Hepatocyte (in vitro differentiated cells): ENCODE results near the gene BIN1. TPM values are rescaled to one million over a fixed set of nuclear protein-coding genes. Genes with fewer than 3 reads are reported as not detected.

Experiments used
- DNase-seq: peaks from one replicate; pipeline ENCODE4 v3.0.0-alpha.2; 2016; ENCODE audit warnings: low spot score
- H2AFZ ChIP-seq: fragments of 200-600 bp; sonication (generic); 2 replicates; pipeline ENCODE4 v1.6.0; 2016; ENCODE audit warnings: antibody characterized with exemption, mild to moderate bottlenecking
- H3K27ac ChIP-seq: fragments of 200-600 bp; sonication (generic); 2 replicates; pipeline ENCODE4 v1.5.1; 2016; ENCODE audit warnings: mild to moderate bottlenecking
- H3K27me3 ChIP-seq: fragments of 200-600 bp; sonication (generic); 2 replicates; pipeline ENCODE4 v1.6.1; 2016
- H3K36me3 ChIP-seq: fragments of 200-600 bp; sonication (generic); replicated peaks from 2 replicates; pipeline ENCODE4 v1.5.1; 2016; ENCODE audit warnings: low read depth; ENCODE audit not compliant: insufficient read depth
- H3K4me1 ChIP-seq: fragments of 200-600 bp; sonication (generic); 2 replicates; pipeline ENCODE4 v1.5.1; 2016; ENCODE audit warnings: mild to moderate bottlenecking, moderate library complexity; ENCODE audit not compliant: insufficient read depth
- H3K4me2 ChIP-seq: fragments of 200-600 bp; sonication (generic); 2 replicates; pipeline ENCODE4 v1.6.0; 2016
- H3K4me3 ChIP-seq: fragments of 200-600 bp; sonication (generic); 2 replicates; pipeline ENCODE4 v1.5.1; 2016; ENCODE audit warnings: mild to moderate bottlenecking
- H3K79me2 ChIP-seq: fragments of 200-600 bp; sonication (generic); 2 replicates; pipeline ENCODE4 v1.6.0; 2017; ENCODE audit warnings: mild to moderate bottlenecking
- H3K9me2 ChIP-seq: fragments of 200-600 bp; sonication (generic); replicated peaks from 2 replicates; pipeline ENCODE4 v1.6.0; 2017; ENCODE audit warnings: mild to moderate bottlenecking; ENCODE audit not compliant: insufficient read depth
- H3K9me3 ChIP-seq: fragments of 200-600 bp; sonication (generic); 2 replicates; pipeline ENCODE4 v1.5.1; 2016; ENCODE audit warnings: low read depth, mild to moderate bottlenecking
- H4K20me1 ChIP-seq: fragments of 200-600 bp; sonication (generic); 2 replicates; pipeline ENCODE4 v1.6.0; 2016; ENCODE audit warnings: mild to moderate bottlenecking; ENCODE audit not compliant: insufficient read depth, poor library complexity, severe bottlenecking
- EZH2 ChIP-seq: fragments of 200-600 bp; sonication (generic); IDR thresholded peaks from 2 replicates; pipeline ENCODE4 v1.6.1; 2016; ENCODE audit warnings: antibody characterized with exemption, mild to moderate bottlenecking, borderline replicate concordance
- EZH2phosphoT487 ChIP-seq: fragments of 200-600 bp; sonication (generic); IDR thresholded peaks from one replicate; pipeline ENCODE4 v1.6.1; 2018; ENCODE audit warnings: antibody characterized with exemption, mild to moderate bottlenecking, low read depth, moderate library complexity; ENCODE audit not compliant: unreplicated experiment, severe bottlenecking
- WGBS: methylation state at CpG from one replicate; pipeline ENCODE4 v1.1.6; 2016; ENCODE audit warnings: low lambda C conversion rate; ENCODE audit errors: missing lambda C conversion rate; 5-methylcytosine and 5-hydroxymethylcytosine counted together
- polyA plus RNA-seq: library from polyadenylated mRNA; unstranded; fragments of >200 nt; fragmentation: Nextera tagmentation; extraction: Ambion mirVana; gene quantifications from 2 replicates; pipeline ENCODE4 v1.2.1, GENCODE V29; 2016
- total RNA-seq: library from RNA; depleted of rRNA; stranded (reverse); fragments of >200 nt; gene quantifications from 2 replicates; pipeline ENCODE4 v1.2.3, GENCODE V29; 2014
- TF ChIP-seq, protein P1 (sequence below): fragments of 200-600 bp; sonication (generic); IDR thresholded peaks from 2 replicates; pipeline ENCODE4 v1.5.1; 2016; ENCODE audit warnings: antibody characterized with exemption, mild to moderate bottlenecking; ENCODE audit not compliant: poor library complexity

The BIN1 gene
- total and polyA plus RNA-seq, 2 experiments from 2014 or later, result 109 to 113 TPM

DNA sequence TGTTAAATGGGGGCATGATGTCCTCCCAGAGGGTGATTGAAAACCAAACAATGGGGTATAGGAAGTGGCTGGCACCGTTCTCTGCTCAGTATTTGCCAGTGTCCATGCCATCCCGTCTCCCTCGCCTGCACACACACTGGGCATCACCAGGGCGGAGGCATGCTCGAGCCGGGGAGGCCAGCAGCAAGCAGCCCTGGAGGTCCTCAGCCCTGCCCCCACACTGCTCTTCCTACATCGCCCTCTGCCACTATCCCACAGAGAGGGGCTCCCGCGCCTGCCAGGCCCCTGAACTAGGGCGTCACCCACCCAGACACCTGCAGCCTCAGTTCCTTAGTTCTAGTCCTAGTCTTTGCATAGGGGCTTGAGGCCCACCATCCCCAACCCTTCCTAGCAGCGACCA, 50.9 kb downstream of the BIN1 start:
- TF ChIP-seq EZH2phosphoT487, result no peak
- TF ChIP-seq, protein P1, sequence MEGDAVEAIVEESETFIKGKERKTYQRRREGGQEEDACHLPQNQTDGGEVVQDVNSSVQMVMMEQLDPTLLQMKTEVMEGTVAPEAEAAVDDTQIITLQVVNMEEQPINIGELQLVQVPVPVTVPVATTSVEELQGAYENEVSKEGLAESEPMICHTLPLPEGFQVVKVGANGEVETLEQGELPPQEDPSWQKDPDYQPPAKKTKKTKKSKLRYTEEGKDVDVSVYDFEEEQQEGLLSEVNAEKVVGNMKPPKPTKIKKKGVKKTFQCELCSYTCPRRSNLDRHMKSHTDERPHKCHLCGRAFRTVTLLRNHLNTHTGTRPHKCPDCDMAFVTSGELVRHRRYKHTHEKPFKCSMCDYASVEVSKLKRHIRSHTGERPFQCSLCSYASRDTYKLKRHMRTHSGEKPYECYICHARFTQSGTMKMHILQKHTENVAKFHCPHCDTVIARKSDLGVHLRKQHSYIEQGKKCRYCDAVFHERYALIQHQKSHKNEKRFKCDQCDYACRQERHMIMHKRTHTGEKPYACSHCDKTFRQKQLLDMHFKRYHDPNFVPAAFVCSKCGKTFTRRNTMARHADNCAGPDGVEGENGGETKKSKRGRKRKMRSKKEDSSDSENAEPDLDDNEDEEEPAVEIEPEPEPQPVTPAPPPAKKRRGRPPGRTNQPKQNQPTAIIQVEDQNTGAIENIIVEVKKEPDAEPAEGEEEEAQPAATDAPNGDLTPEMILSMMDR, result no peak
- TF ChIP-seq EZH2, result no peak
- 99% methylated on average over 11 of the region's 11 CpGs for WGBS
- Histone ChIP-seq H3K9me3 (no peaks in the 10 kb centered on the region), H4K20me1 (no peaks in the 10 kb centered on the region), H3K27ac (no peak overlapping the region), H3K36me3 (no peaks in the 10 kb centered on the region), H2AFZ (no peak overlapping the region), H3K27me3 (no peaks in the 10 kb centered on the region), H3K79me2 (no peaks in the 10 kb centered on the region), H3K9me2 (no peaks in the 10 kb centered on the region), H3K4me2 (no peak overlapping the region), H3K4me3 (no peak overlapping the region), H3K4me1 (peaks cover 5% of the 10 kb centered on the region)
- DNase-seq, result no peak

DNA sequence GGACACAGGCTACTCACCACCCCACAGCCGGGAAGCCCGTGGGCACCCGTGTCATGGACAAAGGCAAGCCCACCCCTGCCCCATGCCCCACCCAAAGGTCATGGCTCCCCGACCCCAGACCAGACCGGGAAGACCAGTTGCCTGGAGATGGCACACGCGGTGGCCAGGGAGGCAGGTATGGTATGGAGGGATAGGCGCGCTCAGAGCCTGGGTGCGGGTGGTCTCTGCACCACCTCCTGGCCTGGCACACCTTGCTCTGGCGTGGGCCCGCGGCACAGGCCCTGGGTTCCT, 51.2 kb downstream of the BIN1 start:
- Histone ChIP-seq H3K4me2 (no peak overlapping the region), H3K27ac (no peak overlapping the region), H3K79me2 (no peaks in the 10 kb centered on the region), H3K9me2 (no peaks in the 10 kb centered on the region), H3K9me3 (no peaks in the 10 kb centered on the region), H3K4me1 (peaks cover 5% of the 10 kb centered on the region), H3K36me3 (no peaks in the 10 kb centered on the region), H3K27me3 (no peaks in the 10 kb centered on the region), H3K4me3 (no peak overlapping the region), H2AFZ (no peak overlapping the region), H4K20me1 (no peaks in the 10 kb centered on the region)
- 95% methylated on average over 13 of the region's 13 CpGs for WGBS
- no peak for DNase-seq
- TF ChIP-seq EZH2phosphoT487, result no peak
- no peak for TF ChIP-seq EZH2
- TF ChIP-seq, protein P1, result no peak

DNA sequence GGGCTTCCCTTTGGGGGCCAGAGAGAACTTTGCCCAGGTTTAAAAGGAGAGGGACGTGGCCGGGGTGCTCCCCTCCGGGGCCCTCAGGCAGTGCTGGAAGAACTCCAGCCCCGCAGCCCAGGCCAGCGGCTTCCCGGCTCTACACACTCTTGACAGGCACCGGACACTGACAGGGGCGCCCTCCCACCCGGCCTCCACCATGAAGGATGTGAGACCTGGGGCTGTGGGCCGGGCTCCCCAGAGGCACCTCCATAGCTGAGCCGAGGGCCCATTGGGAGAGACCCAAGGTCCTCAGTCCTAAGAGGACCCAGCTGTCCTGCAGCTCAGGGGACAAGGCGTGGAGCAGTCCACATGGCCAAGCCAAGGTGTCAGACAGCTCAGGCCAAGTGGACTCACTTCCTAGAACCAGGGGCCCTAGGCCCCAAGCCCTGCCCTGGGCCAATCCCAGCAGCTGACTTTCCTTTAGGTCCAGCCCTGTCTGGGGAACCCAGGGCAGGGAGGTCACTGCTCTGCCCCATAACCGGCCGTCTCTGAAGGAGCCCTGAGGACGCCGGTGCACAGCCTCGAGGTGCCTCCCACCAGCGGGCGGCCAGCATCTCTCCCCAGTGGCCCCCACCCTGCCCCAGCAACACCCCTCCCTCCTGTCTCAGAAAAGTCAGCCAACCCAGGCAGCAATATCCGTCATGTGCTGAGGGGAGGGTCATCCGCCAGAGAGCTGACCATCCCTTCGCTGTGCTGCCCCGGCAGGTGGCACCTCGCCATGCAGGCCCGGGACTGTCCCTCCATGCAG, 51.8 kb downstream of the BIN1 start:
- H2AFZ ChIP-seq, result no peak overlapping the region
- no peak overlapping the region for H3K4me3 ChIP-seq
- no peaks in the 10 kb centered on the region for H4K20me1 ChIP-seq
- no peaks in the 10 kb centered on the region for H3K9me3 ChIP-seq
- 97% methylated on average over 19 of the region's 25 CpGs for WGBS
- no peaks in the 10 kb centered on the region for H3K79me2 ChIP-seq
- DNase-seq, result no peak
- TF ChIP-seq EZH2phosphoT487 (no peak), EZH2 (no peak)
- TF ChIP-seq, protein P1, result no peak
- peaks cover 5% of the 10 kb centered on the region for H3K4me1 ChIP-seq
- no peak overlapping the region for H3K4me2 ChIP-seq
- no peak overlapping the region for H3K27ac ChIP-seq
- no peaks in the 10 kb centered on the region for H3K36me3 ChIP-seq
- no peaks in the 10 kb centered on the region for H3K27me3 ChIP-seq
- no peaks in the 10 kb centered on the region for H3K9me2 ChIP-seq

DNA sequence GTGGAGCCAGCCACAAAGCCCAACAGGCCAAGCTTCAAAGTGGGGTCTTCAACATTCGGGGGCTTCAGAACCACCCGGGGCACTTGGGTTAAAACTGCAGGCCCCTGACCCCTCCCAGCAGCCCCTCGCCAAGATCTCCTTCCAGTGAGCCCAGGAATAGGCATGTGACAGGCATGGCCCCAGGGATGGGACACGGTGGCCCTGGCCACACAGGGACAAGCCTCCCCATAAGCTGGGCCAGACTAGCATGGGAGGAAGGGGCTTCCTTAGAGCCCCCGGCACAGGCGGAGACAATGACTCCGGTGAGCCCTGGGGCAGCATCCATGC, 52.4 kb downstream of the BIN1 start:
- no peak for DNase-seq
- TF ChIP-seq, protein P1, result no peak
- no peak for TF ChIP-seq EZH2
- no peak for TF ChIP-seq EZH2phosphoT487
- no peaks in the 10 kb centered on the region for H3K36me3 ChIP-seq
- WGBS, result 98% methylated on average over 7 of the region's 7 CpGs
- H3K4me1 ChIP-seq, result peaks cover 5% of the 10 kb centered on the region
- H3K27me3 ChIP-seq, result no peaks in the 10 kb centered on the region
- H3K4me3 ChIP-seq, result no peak overlapping the region
- H3K4me2 ChIP-seq, result no peak overlapping the region
- H2AFZ ChIP-seq, result no peak overlapping the region
- H4K20me1 ChIP-seq, result no peaks in the 10 kb centered on the region
- no peaks in the 10 kb centered on the region for H3K9me2 ChIP-seq
- H3K79me2 ChIP-seq, result no peaks in the 10 kb centered on the region
- peak overlapping the region; percentile 62 for H3K27ac ChIP-seq
- no peaks in the 10 kb centered on the region for H3K9me3 ChIP-seq
